Activated CD4-positive, CD25-positive, alpha-beta regulatory T cell treated with anti-CD3 and anti-CD28 coated beads, Interleukin-2, amount 50 U/mL, for 72 hours (primary cell): ENCODE results near the gene JADE2.
"Not testable (repeated sequence)": the region's sequence is repeated elsewhere in the genome, so short reads cannot be mapped to it uniquely, and the experiment has no call there.

Source experiments
- DNase-seq: peaks from one replicate; pipeline ENCODE4 v3.0.0; 2021

Gene JADE2

DNA sequence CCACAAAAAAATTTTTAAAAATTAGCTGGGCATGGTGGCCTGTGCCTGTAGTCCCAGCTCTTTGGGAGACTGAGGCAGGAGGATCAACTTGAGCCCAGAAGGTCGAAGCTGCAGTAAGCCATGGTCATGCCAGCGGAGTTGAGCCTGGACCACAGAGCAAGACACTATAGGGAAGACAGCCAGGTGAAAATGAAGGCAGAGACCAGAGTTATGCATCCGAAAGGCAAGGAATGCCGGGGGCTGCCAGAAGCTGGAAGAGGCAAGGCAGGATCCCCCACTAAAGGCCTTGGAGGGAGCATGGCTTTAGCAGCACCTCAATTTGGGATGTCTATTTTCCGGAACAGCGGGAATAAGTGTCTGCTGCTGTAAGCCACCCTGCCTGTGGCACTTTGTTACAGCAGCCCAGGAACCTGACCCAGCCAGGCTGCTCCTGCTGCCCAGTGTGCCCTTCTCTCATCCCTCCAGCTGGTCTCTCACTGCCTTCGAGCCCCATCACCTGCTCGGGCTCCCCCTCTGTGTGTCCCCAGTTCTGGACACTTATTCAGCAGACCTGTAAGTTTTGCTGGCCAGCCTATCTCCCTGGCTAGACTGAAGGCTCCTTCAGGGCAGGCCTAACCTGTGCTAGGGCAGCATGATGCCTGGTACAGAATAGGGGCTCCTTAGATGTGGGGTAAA is 16.8 kb upstream of the JADE2 start:
- no peak for DNase-seq

DNA sequence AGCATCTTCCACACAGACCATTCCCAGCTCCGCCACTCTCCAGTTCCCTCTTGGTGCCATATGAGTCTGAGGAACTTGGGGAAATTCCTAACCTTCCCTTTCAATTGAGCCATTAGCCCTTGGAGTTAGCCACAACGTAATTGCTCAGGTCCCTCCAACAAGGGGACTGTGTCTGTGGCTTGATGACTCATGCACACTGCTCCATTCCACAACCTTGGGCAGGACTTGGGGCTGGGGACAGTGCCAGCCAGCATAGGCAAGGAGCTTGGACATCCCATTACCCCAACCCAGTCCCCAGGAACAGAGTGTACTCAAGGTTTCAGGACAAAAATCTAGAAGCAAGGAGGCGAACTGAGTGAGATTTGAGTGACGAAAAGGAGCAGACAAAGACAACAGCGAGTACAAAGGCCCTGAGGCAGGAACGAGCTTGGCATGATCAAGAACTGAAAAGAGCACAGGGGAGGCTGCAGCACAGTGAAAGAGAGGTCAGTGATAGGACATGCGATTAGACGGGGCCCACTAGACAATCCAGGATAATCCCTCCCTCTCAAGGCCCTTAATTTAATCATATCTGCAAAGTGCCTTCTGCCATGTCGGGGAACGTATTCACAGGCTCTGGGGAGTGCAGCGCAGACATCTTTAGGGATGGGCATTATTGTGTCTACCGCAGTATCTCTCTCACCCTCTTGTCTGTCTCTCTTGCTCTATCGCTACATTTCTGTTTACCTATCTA is 16.0 kb upstream of the JADE2 start:
- no peak for DNase-seq

DNA sequence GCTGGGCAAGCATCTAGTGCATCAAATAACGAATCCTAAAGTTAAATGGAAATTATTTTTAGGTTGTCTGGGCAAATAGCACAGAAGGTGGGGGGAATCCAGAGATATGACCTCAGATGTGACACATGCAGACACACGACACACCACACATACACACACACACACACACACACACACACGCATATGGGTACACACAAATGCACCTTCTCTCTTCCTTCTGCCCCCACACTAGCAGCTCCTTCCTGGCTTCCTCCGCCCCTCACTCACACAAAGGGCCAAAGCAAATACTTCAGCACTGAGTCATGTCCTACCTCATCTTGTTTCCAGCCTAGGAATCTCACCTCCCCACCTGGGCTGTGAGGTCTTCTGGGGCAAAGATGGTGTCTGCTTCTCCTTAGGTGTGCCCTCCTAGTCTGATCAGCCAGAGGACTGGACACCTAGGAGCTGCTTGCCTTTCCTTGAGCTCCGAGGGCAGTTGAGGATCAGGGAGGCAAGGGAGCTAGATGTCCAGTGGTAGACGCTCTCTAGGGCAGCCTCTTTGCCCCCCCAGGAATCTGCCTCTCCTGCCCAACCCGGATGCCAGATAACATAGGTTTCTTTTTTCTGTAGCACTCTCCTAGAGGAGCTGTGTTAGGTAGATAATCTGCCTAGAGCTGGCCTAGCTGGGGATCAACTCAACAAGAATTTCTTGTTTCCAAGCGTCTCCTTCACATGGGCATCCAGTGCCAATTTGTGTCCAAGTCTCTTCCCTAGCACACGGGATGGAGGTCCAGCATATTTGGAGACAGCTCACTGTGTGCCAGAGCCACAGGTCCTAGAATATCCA is 14.3 kb upstream of the JADE2 start:
- no peak for DNase-seq

DNA sequence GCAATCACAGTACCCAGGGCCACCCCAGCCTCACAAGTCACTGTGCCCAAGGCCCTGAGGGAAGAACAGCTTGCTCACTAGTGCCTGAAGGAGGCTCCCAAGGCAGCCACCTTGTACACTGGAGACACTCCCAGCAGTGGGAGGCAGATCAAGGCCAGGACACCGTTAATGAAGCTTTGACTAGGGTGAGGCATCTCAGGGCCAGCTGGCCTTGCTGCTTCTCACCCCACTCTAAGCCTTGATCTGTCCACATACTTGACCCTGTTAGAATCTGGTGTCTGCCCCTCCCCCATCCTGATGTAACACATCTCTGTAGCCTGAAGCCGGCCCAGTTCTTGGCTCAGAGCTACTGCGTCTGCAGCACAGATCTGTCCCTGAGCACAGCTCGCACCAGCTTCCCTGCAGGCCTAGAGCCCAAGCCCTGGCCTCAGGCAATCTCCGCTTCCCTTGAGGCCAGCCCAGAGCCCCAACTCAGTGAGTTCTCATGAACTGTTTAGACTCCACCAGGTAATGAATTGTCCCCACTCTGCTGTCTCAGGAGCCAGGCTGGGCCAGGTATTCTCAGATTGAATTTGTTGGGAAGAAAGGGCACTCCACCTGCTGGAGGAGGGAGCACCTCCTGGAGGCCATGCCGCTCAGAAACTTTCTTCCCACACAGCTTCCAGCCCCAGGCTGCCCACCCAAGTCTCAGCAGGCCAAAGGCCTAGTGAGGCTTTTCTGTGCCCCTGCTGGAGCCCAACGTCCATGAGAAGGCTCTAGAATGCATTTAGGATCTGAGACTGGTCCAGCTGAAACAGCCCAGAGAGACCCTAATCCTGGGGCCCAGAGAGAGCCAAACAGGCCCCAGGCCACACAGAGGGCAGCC is 13.4 kb upstream of the JADE2 start:
- no peak for DNase-seq

DNA sequence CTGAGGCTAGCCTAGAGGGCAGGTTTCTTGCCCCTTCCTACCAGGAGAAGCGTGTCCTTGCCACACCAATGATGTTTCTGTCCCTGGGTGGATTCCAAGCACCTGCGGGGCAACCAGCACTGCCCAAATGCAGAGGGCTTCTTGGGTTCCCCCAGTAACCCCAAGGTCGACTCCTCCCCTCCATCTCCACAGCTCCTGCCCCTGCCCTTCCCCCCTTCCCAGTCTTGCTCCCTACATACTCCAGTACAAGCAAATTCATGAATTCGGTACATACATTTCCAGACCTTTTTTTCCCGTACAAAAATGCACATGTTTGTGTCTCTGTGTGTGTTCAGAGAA is 12.8 kb upstream of the JADE2 start:
- no peak for DNase-seq

DNA sequence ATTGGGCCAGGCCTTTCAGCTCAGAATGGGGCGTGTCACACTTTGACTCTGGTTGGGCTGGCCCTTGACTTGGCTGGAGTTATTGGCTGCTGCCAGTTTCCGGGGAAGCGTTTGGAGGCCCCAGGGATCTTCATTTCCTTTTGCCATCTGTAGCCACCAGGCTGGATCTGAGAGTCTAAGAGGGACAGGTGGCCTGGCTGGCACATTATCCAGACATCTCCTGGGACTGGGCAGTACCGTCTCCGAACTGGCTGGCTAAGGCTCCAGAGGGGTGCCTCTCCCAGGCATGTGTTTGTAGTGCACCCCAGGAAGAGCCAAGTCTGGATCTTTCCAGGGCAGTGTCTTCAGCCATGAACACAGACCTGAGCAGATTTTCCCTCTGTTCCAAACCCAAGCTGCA is 9.7 kb upstream of the JADE2 start:
- no peak for DNase-seq

DNA sequence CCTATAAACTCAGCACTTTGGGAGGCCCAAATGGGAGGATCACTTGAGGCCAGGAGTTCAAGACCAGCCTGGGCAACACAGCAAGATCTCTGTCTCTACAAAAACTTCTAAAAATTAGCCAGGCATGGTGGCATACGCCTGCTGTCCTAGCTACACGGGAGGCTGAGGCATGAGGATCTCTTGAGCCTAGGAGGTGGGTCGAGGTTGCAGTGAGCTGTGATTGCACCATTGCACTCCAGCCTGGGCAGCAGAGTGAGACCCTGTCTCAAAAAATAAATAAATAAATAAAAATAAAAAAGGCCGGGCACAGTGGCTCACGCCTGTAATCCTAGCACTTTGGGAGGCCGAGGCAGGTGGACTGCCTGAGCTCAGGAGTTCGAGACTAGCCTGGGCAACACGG is 8.5 kb upstream of the JADE2 start:
- not testable (repeated sequence) for DNase-seq

DNA sequence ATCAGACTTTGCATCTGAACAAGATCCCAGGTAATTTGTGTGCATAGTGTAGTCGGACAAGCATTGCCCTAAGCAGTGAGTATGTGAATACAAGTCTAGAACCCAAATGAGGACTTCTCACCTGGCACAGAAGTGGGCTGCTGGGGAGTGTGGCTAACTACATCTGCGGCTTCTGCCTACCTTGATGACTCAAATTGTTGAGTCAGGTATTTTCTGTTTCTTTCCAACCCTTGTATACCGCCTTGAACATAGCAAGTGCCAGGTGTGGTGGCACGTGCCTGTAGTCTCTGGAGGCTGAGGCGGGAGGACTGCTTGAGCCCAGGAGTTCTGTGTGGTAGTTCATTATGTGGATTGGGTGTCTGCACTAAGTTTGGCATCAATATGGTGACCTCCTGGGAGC is 7.9 kb upstream of the JADE2 start:
- DNase-seq: no peak

DNA sequence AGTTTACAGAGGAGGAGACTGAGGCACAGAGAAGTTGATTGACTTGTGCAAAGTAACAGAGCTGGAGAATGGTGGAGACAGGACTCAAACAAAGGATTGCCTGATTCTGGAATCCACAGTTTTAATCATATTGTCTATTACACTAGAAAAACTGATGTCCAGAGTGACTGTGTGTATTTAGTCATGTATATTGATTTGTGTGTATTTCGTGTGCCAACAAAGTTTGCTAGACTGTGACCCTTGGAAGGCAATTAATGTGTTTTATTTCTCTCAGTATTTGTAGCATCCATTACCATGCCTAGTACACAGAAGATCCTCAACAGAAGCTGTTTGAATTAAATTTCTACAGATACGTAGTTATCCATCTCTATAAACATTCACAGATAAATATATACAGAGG is 5.5 kb upstream of the JADE2 start:
- DNase-seq: no peak

DNA sequence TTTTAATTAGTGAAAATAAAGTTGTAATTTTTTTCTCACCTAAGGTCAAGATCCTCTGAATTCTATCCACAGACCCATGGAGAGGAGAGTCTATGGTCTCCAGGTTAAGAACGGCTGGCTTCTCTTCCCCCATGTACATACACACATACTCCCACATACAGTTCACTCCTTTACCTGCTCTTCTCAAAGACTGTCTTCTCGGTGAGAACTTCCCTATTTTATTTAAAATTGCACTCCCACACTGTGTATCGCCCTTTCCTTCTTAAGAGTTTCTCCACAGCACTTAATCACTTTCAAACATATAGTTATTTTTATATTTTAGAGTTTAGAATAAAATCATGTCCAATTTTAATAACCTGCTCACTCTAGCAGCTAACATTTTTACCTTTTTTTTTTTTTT is 3.6 kb upstream of the JADE2 start:
- no peak for DNase-seq

DNA sequence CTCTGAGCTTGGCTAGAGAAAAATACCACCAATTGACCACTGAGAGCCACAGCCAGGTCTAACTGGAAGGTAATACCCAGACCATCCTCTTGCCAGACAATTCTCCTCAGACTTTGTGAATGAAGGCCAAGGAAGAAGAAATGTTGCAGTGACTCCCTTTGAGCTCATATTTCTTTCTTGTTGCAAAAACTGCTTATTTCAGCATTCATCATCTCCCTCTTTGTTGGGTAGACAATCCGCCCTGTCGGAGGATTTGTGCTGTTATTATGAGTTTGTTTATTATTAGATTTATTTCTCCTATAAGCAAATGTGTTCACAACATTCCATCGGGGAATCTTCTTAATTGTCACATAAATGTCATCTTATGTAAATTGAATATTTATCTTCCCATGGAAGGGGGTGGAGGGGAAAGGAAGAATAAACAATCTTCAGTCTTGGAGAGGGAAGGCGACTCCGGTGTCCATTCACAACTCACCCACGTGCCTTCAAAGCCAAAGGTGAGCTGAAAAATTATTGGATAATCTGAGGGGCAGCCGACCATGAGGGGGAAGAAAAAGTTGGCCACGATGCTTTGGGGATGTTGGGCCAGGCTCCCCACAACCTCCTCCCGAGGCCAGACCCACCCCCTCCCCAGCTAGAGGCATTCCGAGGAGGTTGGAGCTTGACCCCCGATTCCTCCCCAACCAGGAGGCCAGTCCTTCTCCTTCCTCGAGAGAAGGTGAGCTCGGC is 1.8 kb upstream of the JADE2 start:
- DNase-seq: no peak

DNA sequence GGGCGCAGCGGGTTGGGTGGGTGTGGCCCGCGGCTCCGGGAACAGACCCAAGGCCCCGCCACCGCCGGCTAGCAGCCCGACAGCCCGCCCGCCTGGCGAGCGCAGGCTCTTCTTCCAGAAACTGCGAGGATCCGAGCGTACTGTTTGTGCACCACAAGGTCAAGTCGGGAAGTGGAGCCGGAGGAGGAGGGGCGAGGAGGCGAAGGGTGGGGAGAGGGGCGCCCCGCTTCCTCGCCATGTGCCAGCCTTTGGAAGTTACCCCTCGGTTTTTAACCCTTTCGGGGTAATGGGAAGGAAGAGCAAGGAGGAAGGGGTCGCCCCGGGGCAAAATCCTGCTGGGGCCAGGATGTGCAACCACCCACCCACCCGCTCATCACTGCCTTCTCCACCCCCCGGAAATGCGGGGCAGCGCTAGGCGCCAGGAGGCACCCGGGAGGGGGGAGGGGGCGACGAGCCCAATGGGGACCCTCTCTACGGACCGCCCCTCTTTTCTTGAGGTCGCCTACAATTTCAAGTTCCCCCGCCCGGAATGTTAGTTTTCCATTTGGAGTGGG is 1.1 kb upstream of the JADE2 start:
- peak; percentile 63 for DNase-seq

DNA sequence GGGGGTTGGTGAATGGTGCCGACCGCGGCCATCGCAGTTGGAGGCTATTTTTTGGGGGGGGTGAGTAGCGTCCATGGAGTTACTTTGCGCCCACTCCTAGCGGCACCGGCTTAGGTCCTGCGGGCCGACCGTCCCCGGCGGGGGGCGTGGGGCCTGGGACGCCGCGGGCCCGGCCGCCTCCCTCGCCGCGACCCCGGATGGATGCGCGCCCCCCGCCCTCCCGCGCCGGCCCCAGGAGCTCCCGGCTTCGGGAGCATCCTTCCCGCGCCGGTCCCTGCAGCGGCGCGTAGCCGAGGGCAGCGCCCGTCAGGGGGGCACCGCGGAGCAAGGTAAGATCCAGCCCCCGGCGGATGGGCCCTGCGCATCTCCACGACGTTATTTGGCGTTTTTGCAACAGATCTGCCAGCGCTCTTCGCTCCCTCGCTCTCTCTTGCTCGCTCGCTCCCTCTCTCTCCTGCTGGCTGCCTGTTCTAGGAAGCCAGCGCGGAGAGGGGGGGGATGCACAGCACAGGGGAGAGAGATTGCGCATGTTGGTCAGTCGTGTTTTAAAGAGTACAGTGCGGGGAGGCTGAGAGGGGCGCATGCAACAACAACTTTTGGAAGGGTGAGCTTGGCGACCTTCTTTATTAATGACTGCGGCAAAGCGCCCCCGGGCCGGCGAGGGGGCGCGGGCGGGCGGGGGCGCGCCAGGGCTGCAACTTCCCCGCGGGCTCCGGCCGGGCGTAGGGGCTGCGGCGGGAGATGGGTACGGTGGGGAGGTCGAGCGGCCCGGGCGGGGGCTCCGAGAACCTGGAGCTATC is 413 bp downstream of the JADE2 start:
- peak; percentile 61 for DNase-seq

DNA sequence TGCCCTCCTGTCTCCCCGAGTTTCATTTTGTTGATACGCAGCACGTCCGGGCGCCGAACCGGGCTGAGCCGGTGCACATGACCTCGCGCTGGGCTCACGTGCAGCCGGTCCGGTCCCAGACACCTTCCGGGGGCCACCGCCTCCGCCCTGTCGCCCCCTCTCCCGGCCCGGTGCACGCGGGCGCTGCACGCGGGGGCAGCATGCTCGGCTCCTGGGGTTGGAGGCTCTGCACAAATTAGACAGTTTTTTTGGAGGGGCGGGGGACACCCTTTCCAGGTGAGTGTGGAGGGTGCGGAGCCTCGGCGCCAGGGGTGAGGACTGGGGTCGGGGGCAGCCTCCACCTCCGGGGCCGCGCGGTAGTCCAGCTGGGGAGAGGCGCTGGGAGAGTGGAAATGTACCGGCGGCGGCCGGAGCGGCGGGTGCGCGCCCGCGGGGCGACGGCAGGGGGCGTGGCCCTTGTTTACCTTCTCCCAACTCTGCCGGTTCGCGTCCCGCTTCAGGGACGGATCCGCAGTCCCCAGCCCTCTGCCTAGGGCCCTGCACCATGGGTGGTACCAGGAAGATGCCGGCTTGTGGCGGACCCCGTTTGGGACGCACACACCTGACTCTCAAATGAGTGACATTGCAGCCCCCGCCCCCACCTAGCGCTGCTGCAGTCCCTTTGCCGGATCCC is 1.1 kb downstream of the JADE2 start:
- DNase-seq: peak; percentile 83

DNA sequence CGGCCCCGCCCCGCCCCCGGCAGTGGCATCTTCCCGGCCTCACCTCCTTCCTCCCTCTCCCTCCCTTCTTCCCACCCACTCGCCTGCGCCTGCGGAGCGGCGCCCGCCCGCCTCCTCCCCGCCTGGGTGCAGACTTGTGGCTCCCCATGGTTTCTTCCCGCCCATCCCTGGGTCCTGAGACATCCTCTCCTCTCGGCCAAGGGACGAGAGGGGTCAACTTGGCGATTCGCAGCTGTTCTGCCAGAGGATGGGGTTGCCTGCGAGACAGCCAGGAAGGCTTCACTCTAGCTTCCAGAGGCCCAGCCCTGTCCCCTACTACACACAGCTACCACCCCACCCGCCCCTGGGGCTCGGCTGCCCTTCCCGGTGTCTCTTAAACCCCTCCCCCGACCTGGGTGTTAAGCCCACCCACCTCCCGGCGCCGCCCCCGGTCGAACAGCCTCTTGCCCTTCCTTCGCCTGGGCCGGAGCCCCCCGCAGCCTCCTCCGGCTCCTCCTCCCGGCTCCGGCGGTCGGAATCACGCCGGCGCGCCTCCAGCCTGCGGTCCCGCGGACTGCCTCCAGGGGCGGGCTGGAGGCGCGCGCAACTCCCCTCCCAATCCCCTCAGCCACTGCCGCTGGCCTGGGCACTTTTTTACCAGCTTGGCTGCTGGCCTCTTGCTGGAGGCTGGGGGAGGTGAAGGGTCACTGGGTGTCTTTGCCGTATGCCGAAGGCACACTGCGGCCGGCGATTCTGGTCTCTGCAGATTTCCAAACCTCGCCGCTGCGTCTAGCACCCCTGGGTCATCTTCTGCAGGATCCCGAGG is 1.9 kb downstream of the JADE2 start:
- DNase-seq: peak; percentile 79

DNA sequence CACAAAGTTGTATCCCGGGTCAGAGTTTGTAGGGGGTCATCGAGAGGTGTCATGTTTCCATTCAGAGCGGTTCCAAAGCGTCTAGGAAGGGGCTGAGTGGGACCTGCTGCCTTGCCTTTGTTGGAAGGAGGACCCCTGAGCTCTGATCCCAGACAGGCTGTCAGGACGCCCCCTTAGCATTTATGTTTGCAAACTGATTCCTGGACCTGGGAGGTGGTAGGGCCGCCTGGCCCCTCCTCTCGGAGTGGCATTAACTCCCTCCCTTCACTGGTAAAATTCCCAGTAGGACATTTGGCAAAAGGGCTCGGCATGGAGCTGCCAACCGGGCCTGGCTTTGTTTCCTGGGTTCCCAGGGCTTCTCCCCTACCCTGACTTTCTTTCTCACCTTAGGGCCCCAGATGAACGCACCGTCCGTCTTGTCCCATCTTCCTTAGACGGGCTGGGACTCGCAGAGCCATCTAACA is 2.5 kb downstream of the JADE2 start:
- no peak for DNase-seq

DNA sequence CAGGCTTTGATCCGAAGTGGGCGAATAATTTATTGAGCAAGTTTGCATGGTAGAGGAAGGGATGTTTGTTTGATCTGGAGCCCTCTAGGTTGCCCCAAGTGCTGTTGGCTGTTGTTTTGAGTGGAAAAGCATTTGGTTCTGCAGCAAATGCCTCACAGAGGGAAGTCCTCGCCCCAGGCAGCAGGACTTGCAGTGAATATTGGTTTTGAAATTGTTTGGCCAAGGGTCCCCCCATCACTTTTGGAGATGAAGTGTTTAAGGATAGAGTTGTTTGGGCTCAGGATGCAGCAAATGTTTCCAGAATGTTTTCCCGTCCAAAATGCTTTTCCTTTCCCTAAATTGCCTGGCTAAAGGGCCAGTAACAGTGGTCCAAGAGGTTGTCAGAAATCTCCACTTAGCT is 3.1 kb downstream of the JADE2 start:
- no peak for DNase-seq

DNA sequence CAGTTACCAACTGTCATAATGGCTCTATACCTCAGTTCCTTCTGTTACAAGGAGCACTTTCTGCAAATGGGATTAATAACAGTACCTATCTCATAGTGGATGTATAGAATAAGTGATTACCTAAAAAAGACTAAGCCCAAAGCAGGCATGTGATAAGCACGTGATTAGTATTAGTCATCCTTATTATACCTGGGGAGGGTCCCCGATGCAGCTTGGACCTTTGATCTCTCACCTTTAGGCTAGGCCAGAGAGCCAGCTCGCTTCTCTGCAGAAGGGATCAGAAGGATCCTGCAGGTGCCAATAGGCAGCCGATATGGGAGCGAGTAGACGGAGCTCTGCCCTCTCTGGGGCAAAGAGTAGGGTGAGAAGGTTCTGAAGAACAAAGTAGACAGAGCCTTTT is 4.0 kb downstream of the JADE2 start:
- DNase-seq: no peak

DNA sequence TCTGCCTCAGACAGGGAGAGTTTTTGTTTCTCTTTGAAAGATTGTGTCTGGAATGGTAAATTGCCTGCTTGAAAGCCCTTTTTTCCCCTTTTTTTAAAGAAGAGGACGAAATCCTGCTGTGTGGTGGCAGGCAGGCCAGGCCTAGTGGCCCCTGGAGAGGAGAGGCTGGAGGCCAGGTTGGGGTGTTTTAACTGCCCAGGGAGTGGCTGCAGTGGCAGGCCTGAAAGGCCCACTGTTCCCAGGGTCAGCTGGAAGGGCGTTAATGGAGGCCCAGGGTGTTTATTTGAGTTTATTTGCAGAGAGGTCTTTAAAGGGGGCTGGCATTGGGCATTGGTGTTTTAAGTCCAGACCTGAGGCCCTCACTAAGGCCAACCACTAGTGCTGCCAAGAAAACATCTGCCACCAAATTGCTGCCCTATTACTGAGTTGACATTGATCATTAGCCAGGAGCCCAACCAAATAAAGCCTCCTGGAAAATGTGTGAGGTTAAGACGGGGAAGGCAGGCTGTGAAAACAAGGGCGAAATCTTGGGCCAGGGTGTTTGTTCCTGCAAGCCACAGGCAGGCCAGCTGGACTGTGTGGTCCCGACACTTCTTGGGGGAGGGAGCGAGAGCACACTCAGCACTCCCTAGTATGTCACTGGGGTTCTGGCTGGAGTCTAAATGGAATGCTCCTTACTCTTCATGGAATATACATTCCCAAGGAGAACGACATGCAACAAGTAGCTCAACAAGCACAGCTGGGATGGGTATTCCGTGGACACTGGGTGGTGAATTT is 5.0 kb downstream of the JADE2 start:
- no peak for DNase-seq
